ENCODE measurements around the gene ZNF619. TPM values are rescaled to one million over a fixed set of nuclear protein-coding genes. Genes with fewer than 3 reads are reported as not detected.
"Not testable (repeated sequence)": the region's sequence is repeated elsewhere in the genome, so short reads cannot be mapped to it uniquely, and the experiment has no call there.

ZNF619 gene
- total RNA-seq, 1 experiment from 2014 or later = 0.79 TPM

GRCh38 chr3:40461161-40461560 lies 15.8 kb upstream of the ZNF619 start:
- no peaks in the 10 kb centered on the region for H3K27me3 ChIP-seq
- H3K9me3 ChIP-seq = no peaks in the 10 kb centered on the region
- DNase-seq = no peak
- H3K36me3 ChIP-seq = peaks cover 63% of the 10 kb centered on the region
- H3K4me3 ChIP-seq = no peak overlapping the region

- DNase-seq, H3K4me3 ChIP-seq, H3K9me3 ChIP-seq, H3K27me3 ChIP-seq: not testable (repeated sequence)
- H3K36me3 ChIP-seq = peaks cover 62% of the 10 kb centered on the region
These were observed 14.1 kb upstream of the ZNF619 start for GRCh38 chr3:40462838-40463237.

GRCh38 chr3:40463579-40463978 lies 13.3 kb upstream of the ZNF619 start:
- no peaks in the 10 kb centered on the region for H3K9me3 ChIP-seq
- H3K27me3 ChIP-seq = no peaks in the 10 kb centered on the region
- no peak for DNase-seq
- no peak overlapping the region for H3K4me3 ChIP-seq
- peaks cover 55% of the 10 kb centered on the region for H3K36me3 ChIP-seq

- Histone ChIP-seq H3K27me3 (no peaks in the 10 kb centered on the region), H3K4me3 (no peak overlapping the region), H3K36me3 (peaks cover 46% of the 10 kb centered on the region), H3K9me3 (no peaks in the 10 kb centered on the region)
- DNase-seq = no peak
These were observed 12.4 kb upstream of the ZNF619 start for GRCh38 chr3:40464339-40465110.

GRCh38 chr3:40465111-40465407 lies 11.9 kb upstream of the ZNF619 start:
- no peaks in the 10 kb centered on the region for H3K27me3 ChIP-seq
- no peak overlapping the region for H3K4me3 ChIP-seq
- H3K36me3 ChIP-seq = peaks cover 42% of the 10 kb centered on the region
- H3K9me3 ChIP-seq = no peaks in the 10 kb centered on the region
- no peak for DNase-seq

- peaks cover 38% of the 10 kb centered on the region for H3K36me3 ChIP-seq
- H3K9me3 ChIP-seq = no peaks in the 10 kb centered on the region
- no peaks in the 10 kb centered on the region for H3K27me3 ChIP-seq
- no peak overlapping the region for H3K4me3 ChIP-seq
- DNase-seq = no peak
These were observed 11.5 kb upstream of the ZNF619 start for GRCh38 chr3:40465456-40465855.

GRCh38 chr3:40468018-40468417 lies 8.9 kb upstream of the ZNF619 start:
- no peak overlapping the region for H3K4me3 ChIP-seq
- H3K27me3 ChIP-seq = no peaks in the 10 kb centered on the region
- peaks cover 20% of the 10 kb centered on the region for H3K36me3 ChIP-seq
- DNase-seq = no peak
- H3K9me3 ChIP-seq = no peaks in the 10 kb centered on the region

GRCh38 chr3:40470701-40471100 lies 6.2 kb upstream of the ZNF619 start:
- no peak for DNase-seq
- Histone ChIP-seq H3K4me3 (no peak overlapping the region), H3K9me3 (no peaks in the 10 kb centered on the region), H3K36me3 (peaks cover 3% of the 10 kb centered on the region; the same call in 1 of the 2 replicates), H3K27me3 (no peaks in the 10 kb centered on the region)

- H3K36me3 ChIP-seq = no peaks in the 10 kb centered on the region
- H3K9me3 ChIP-seq = no peaks in the 10 kb centered on the region
- H3K27me3 ChIP-seq = no peaks in the 10 kb centered on the region
- H3K4me3 ChIP-seq = peak overlapping the region; percentile 70
- DNase-seq = no peak
These were observed 744 bp downstream of the ZNF619 start for GRCh38 chr3:40477666-40478065.

- H3K27me3 ChIP-seq = no peaks in the 10 kb centered on the region
- H3K36me3 ChIP-seq = peaks cover 10% of the 10 kb centered on the region
- no peak overlapping the region for H3K4me3 ChIP-seq
- H3K9me3 ChIP-seq = peaks cover 4% of the 10 kb centered on the region; the same call in 1 of the 2 replicates
- no peak for DNase-seq
These were observed 10.2 kb downstream of the ZNF619 start for GRCh38 chr3:40487172-40487571.

GRCh38 chr3:40490916-40491315 lies 14.0 kb downstream of the ZNF619 start:
- Histone ChIP-seq H3K36me3 (peaks cover 10% of the 10 kb centered on the region), H3K27me3 (no peaks in the 10 kb centered on the region), H3K9me3 (peaks cover 4% of the 10 kb centered on the region; the same call in 1 of the 2 replicates), H3K4me3 (no peak overlapping the region)
- DNase-seq = no peak

GRCh38 chr3:40494698-40495097 lies 17.8 kb downstream of the ZNF619 start:
- no peak for DNase-seq
- Histone ChIP-seq H3K4me3 (no peak overlapping the region), H3K36me3 (no peaks in the 10 kb centered on the region), H3K27me3 (no peaks in the 10 kb centered on the region), H3K9me3 (no peaks in the 10 kb centered on the region)

GRCh38 chr3:40497288-40497687 lies 20.4 kb downstream of the ZNF619 start:
- no peaks in the 10 kb centered on the region for H3K36me3 ChIP-seq
- H3K27me3 ChIP-seq = no peaks in the 10 kb centered on the region
- H3K9me3 ChIP-seq = no peaks in the 10 kb centered on the region
- DNase-seq = no peak
- H3K4me3 ChIP-seq = no peak overlapping the region

GRCh38 chr3:40499952-40500351 lies 23.0 kb downstream of the ZNF619 start:
- DNase-seq = no peak
- Histone ChIP-seq H3K9me3 (no peaks in the 10 kb centered on the region), H3K27me3 (no peaks in the 10 kb centered on the region), H3K4me3 (no peak overlapping the region), H3K36me3 (no peaks in the 10 kb centered on the region)

GRCh38 chr3:40502034-40502433 lies 25.1 kb downstream of the ZNF619 start:
- no peaks in the 10 kb centered on the region for H3K27me3 ChIP-seq

GRCh38 chr3:40504636-40505430 lies 27.9 kb downstream of the ZNF619 start:
- Histone ChIP-seq H3K4me3 (no peak overlapping the region), H3K9me3 (no peaks in the 10 kb centered on the region), H3K36me3 (no peaks in the 10 kb centered on the region), H3K27me3 (no peaks in the 10 kb centered on the region)
- peak; percentile 82 for DNase-seq

More at GRCh38 chr3:40502034-40502433, 25.1 kb downstream of the ZNF619 start:
- Histone ChIP-seq H3K36me3 (no peaks in the 10 kb centered on the region), H3K4me3 (no peak overlapping the region), H3K9me3 (no peaks in the 10 kb centered on the region)
- DNase-seq = no peak

GRCh38 chr3:40505599-40506462 lies 28.9 kb downstream of the ZNF619 start, which contains the start of gene ZNF620:
Gene ZNF620, plus strand, starts transcription at chr3:40506039. Its CDS starts 314 bp downstream, at chr3:40506353.
- Histone ChIP-seq H3K27me3 (no peaks in the 10 kb centered on the region), H3K4me3 (no peak within 1 kb of the TSS), H3K9me3 (no peaks in the 10 kb centered on the region), H3K36me3 (no peaks in the 10 kb centered on the region)
- DNase-seq = no peak
